ENCODE results near the gene TEDC1.

- TF ChIP-seq POLR2AphosphoS5 (IDR thresholded peaks at IDR 0.05; ENCODE audit: low read depth, low read length): no peak
- no peak for TF ChIP-seq TAF1 (IDR thresholded peaks at IDR 0.05; ENCODE audit: borderline replicate concordance, insufficient read depth, low read length)
- no peak for TF ChIP-seq SIN3A (IDR thresholded peaks at IDR 0.05; ENCODE audit: borderline replicate concordance, insufficient read depth, low read length)
- no peak for TF ChIP-seq REST (IDR thresholded peaks at IDR 0.05; ENCODE audit: insufficient read depth in 1 of 2, low read depth in 2 of 2, low read length in 2 of 2)
- TF ChIP-seq FOXP2 (optimal IDR thresholded peaks at IDR 0.05; ENCODE audit: borderline replicate concordance, extremely low read depth, extremely low read length, insufficient read depth): no peak
Observed at GRCh38 chr14:105496831-105497591, 6.0 kb downstream of the TEDC1 start.
